SK-N-SH (cell line): Measurements from ENCODE around the gene ARID5A. TPM values are rescaled to one million over a fixed set of nuclear protein-coding genes. Genes with fewer than 3 reads are reported as not detected.

Experiments
- CTCF ChIA-PET: fragments of 300-600, 350-600 bp; formaldehyde crosslinking; extraction: SDS; loops from one replicate; lab custom pipeline; 2021; lab: Yijun Ruan, JAX
- POLR2A ChIA-PET: fragments of 350-600 bp; sonication (Branson Sonifier 250); formaldehyde crosslinking; extraction: SDS; loops from one replicate; lab custom pipeline; 2020; ENCODE audit warnings: antibody characterized with exemption, inconsistent platforms; lab: Yijun Ruan, JAX
- DNase-seq: peaks from one replicate; pipeline ENCODE4 v3.0.0; 2012
- H2AFZ ChIP-seq: fragments of 200-600 bp; sonication (generic); 2 replicates; pipeline ENCODE4 v1.8.1; 2016; ENCODE audit warnings: antibody characterized with exemption, mild to moderate bottlenecking, low read depth
- H3F3A ChIP-seq: fragments of 200-600 bp; sonication (generic); replicated peaks from 2 replicates; pipeline ENCODE3; 2016; ENCODE audit warnings: antibody characterized with exemption, mild to moderate bottlenecking; ENCODE audit not compliant: insufficient read depth
- H3K27ac ChIP-seq, 2 experiments: fragments of 200-500 bp in 1 of 2; fragments of 200-600 bp in 1 of 2; sonication (Bioruptor generic) in 1 of 2; sonication (generic), shearing (Covaris generic) in 1 of 2; 2 replicates each; pipeline versions ENCODE4 v1.5.1 to v1.6.1; 2014 to 2016; ENCODE audit warnings: low read depth in 2 of 2, inconsistent platforms in 1 of 2, low read length in 1 of 2, mild to moderate bottlenecking in 1 of 2, mixed read lengths in 1 of 2
- H3K27me3 ChIP-seq: fragments of 200-600 bp; sonication (generic), shearing (Covaris generic); 2 replicates; pipeline ENCODE4 v1.6.1; 2016; ENCODE audit warnings: mixed run types; ENCODE audit not compliant: insufficient read depth
- H3K36me3 ChIP-seq, 2 experiments: fragments of 200-500 bp in 1 of 2; fragments of 200-600 bp in 1 of 2; sonication (Bioruptor generic) in 1 of 2; sonication (generic) in 1 of 2; replicated peaks in 1 of 2; 2 replicates each; pipeline versions ENCODE3 to v1.5.1; 2014 to 2016; ENCODE audit warnings: low read length in 1 of 2, mild to moderate bottlenecking in 1 of 2; ENCODE audit not compliant: insufficient read depth in 2 of 2, control insufficient read depth in 1 of 2
- H3K4me1 ChIP-seq, 2 experiments: fragments of 200-500 bp in 1 of 2; fragments of 200-600 bp in 1 of 2; sonication (Bioruptor generic) in 1 of 2; sonication (generic), shearing (Covaris generic) in 1 of 2; 2 replicates each; pipeline versions ENCODE4 v1.5.1 to v1.6.1; 2014 to 2016; ENCODE audit warnings: low read depth in 1 of 2, low read length in 1 of 2, mixed run types in 1 of 2; ENCODE audit not compliant: insufficient read depth in 2 of 2, control insufficient read depth in 1 of 2
- H3K4me2 ChIP-seq: fragments of 200-600 bp; sonication (generic), shearing (Covaris generic); 2 replicates; pipeline ENCODE4 v1.6.1; 2017; ENCODE audit warnings: mixed run types
- H3K4me3 ChIP-seq, 2 experiments: fragments of 200-500 bp in 1 of 2; fragments of 200-600 bp in 1 of 2; sonication (Bioruptor generic) in 1 of 2; sonication (generic), shearing (Covaris generic) in 1 of 2; 2 replicates each; pipeline versions ENCODE4 v1.5.1 to v1.8.1; 2014 to 2016; ENCODE audit warnings: low read depth in 2 of 2, inconsistent platforms in 1 of 2, low read length in 1 of 2, mild to moderate bottlenecking in 1 of 2, mixed read lengths in 1 of 2, moderate library complexity in 1 of 2
- H3K79me2 ChIP-seq: fragments of 200-600 bp; sonication (generic); 2 replicates; pipeline ENCODE4 v1.8.1; 2017; ENCODE audit warnings: mild to moderate bottlenecking; ENCODE audit not compliant: insufficient read depth
- H3K9ac ChIP-seq: fragments of 200-600 bp; sonication (generic); 2 replicates; pipeline ENCODE4 v1.6.1; 2017; ENCODE audit warnings: mixed run types
- H3K9me2 ChIP-seq: fragments of 200-600 bp; sonication (generic); 2 replicates; pipeline ENCODE4 v1.6.1; 2017; ENCODE audit warnings: mixed run types
- H3K9me3 ChIP-seq: fragments of 200-600 bp; sonication (generic); 2 replicates; pipeline ENCODE4 v1.6.1; 2017; ENCODE audit warnings: mixed run types, mild to moderate bottlenecking, moderate library complexity
- H4K20me1 ChIP-seq: fragments of 200-600 bp; sonication (generic); 2 replicates; pipeline ENCODE4 v1.6.1; 2017; ENCODE audit warnings: mild to moderate bottlenecking, mixed run types; ENCODE audit not compliant: insufficient read depth
- CHD2 ChIP-seq: fragments of 150-350 bp; IDR thresholded peaks from 2 replicates; pipeline ENCODE4 v1.6.1; 2018; ENCODE audit warnings: low read length; ENCODE audit not compliant: partially characterized antibody
- CTCF ChIP-seq: fragments of 200-600 bp; sonication (generic); IDR thresholded peaks from 2 replicates; pipeline ENCODE4 v1.6.1; 2017; ENCODE audit warnings: antibody characterized with exemption, mild to moderate bottlenecking, moderate library complexity
- EZH2phosphoT487 ChIP-seq: fragments of 200-600 bp; sonication (generic); IDR thresholded peaks from 2 replicates; pipeline ENCODE4 v1.6.1; 2017; ENCODE audit warnings: low read depth, mixed run types, mild to moderate bottlenecking, antibody characterized with exemption, moderate library complexity, borderline replicate concordance
- FOXM1 ChIP-seq: IDR thresholded peaks from 2 replicates; pipeline ENCODE4 v1.4.0; 2012; ENCODE audit warnings: low read depth, mild to moderate bottlenecking
- GATA2 ChIP-seq: sonication (generic); formaldehyde crosslinking; IDR thresholded peaks from 2 replicates; pipeline ENCODE4 v1.5.0; 2020; ENCODE audit warnings: mild to moderate bottlenecking, missing genetic modification reagents
- NRF1 ChIP-seq: IDR thresholded peaks from 2 replicates; pipeline ENCODE4 v1.6.1; 2012; ENCODE audit warnings: low read depth, mild to moderate bottlenecking, low read length
- PBX3 ChIP-seq: IDR thresholded peaks from 2 replicates; pipeline ENCODE4; 2012
- SIN3A ChIP-seq: IDR thresholded peaks from 2 replicates; pipeline ENCODE4 v1.6.1; 2012; ENCODE audit warnings: low read depth, mild to moderate bottlenecking, low read length, moderate library complexity, borderline replicate concordance
- USF2 ChIP-seq: fragments of 150-350 bp; IDR thresholded peaks from 2 replicates; pipeline ENCODE4 v1.6.1; 2017; ENCODE audit warnings: antibody characterized with exemption, low read length, low read depth, borderline replicate concordance
- WGBS: methylation state at CpG from one replicate; pipeline ENCODE4 v1.1.6; 2017; ENCODE audit warnings: low lambda C conversion rate; 5-methylcytosine and 5-hydroxymethylcytosine counted together
- polyA plus RNA-seq, 3 experiments: library from polyadenylated mRNA; depleted of rRNA; stranded (reverse); fragments of >200 nt; gene quantifications; 2 replicates each; pipeline ENCODE4 v1.2.3, GENCODE V29; 2012

Gene ARID5A
- polyA plus RNA-seq, 1 of the 3 experiments (the other 2 are of a cell fraction), result 3.3 TPM

GRCh38 chr2:96564563-96564962 lies 28.0 kb downstream of the ARID5A start:
- TF ChIP-seq USF2 (no peak), PBX3 (no peak), CHD2 (no peak), SIN3A (no peak), CTCF (no peak), NRF1 (no peak), GATA2 (CRISPR knock-in tag) (no peak)
- Histone ChIP-seq H2AFZ (no peak overlapping the region), H3K4me1 (no peaks in the 10 kb centered on the region), H3F3A (no peaks in the 10 kb centered on the region), H3K4me2 (no peak overlapping the region), H3K27ac (no peak overlapping the region), H3K79me2 (no peaks in the 10 kb centered on the region), H3K9ac (no peak overlapping the region), H4K20me1 (no peaks in the 10 kb centered on the region), H3K9me2 (no peaks in the 10 kb centered on the region), H3K36me3 (no peaks in the 10 kb centered on the region), H3K9me3 (no peaks in the 10 kb centered on the region), H3K4me3 (no peak overlapping the region), H3K27me3 (no peaks in the 10 kb centered on the region)
- ChIA-PET CTCF (interaction anchor here (4.1 kb wide), 1 partner anchor 10 kb away, joined by 34 read pairs; no protein-coding TSS in a partner anchor), POLR2A (no interaction called here)
- 63% methylated on average over 3 of the region's 3 CpGs for WGBS
- no peak for DNase-seq

- no peak for TF ChIP-seq EZH2phosphoT487
- TF ChIP-seq FOXM1, result no peak
- TF ChIP-seq, all 33 proteins: peak for 0
- no peak for DNase-seq
- no peaks in the 10 kb centered on the region for H3K36me3 ChIP-seq
- POLR2A ChIA-PET, result no interaction called here
- no peaks in the 10 kb centered on the region for H3K4me1 ChIP-seq
- 60% methylated on average over 5 of the region's 5 CpGs for WGBS
- no peak overlapping the region for H3K4me3 ChIP-seq
- no peaks in the 10 kb centered on the region for H4K20me1 ChIP-seq
- H3K9me2 ChIP-seq, result no peaks in the 10 kb centered on the region
- H3K4me2 ChIP-seq, result no peak overlapping the region
- H3K9me3 ChIP-seq, result no peaks in the 10 kb centered on the region
- H3K79me2 ChIP-seq, result no peaks in the 10 kb centered on the region
- no peak overlapping the region for H2AFZ ChIP-seq
- H3K9ac ChIP-seq, result no peak overlapping the region
- no peaks in the 10 kb centered on the region for H3F3A ChIP-seq
- CTCF ChIA-PET, result interaction anchor here (1.7 to 4.1 kb wide), 2 partner anchors 8 to 10 kb away, joined by 6 to 34 read pairs; no protein-coding TSS in a partner anchor
- H3K27ac ChIP-seq, result no peak overlapping the region
- no peaks in the 10 kb centered on the region for H3K27me3 ChIP-seq
Observed at GRCh38 chr2:96565111-96565510, 28.6 kb downstream of the ARID5A start.
